Measurements from ENCODE around the gene DPT.

- TF ChIP-seq, protein P1, sequence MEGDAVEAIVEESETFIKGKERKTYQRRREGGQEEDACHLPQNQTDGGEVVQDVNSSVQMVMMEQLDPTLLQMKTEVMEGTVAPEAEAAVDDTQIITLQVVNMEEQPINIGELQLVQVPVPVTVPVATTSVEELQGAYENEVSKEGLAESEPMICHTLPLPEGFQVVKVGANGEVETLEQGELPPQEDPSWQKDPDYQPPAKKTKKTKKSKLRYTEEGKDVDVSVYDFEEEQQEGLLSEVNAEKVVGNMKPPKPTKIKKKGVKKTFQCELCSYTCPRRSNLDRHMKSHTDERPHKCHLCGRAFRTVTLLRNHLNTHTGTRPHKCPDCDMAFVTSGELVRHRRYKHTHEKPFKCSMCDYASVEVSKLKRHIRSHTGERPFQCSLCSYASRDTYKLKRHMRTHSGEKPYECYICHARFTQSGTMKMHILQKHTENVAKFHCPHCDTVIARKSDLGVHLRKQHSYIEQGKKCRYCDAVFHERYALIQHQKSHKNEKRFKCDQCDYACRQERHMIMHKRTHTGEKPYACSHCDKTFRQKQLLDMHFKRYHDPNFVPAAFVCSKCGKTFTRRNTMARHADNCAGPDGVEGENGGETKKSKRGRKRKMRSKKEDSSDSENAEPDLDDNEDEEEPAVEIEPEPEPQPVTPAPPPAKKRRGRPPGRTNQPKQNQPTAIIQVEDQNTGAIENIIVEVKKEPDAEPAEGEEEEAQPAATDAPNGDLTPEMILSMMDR (IDR thresholded peaks at IDR 0.05) = no peak
- no peak for TF ChIP-seq EP300 (IDR thresholded peaks at IDR 0.05)
Observed at GRCh38 chr1:168654198-168654915, 74.6 kb downstream of the DPT start.
